GM18907 (cell line): Measurements from ENCODE around the gene PER2.
A peak's percentile ranks its signal among the peaks of the same experiment; 100 is the strongest.

ENCODE experiments used
- ATAC-seq: cut with Tn5 transposase; IDR thresholded peaks from one replicate; pipeline ENCODE4 v1.9.1; 2021; ENCODE audit warnings: mild to moderate bottlenecking, moderate library complexity; ENCODE audit not compliant: unreplicated experiment

Gene PER2

GRCh38 chr2:238269741-238270140 lies 18.7 kb downstream of the PER2 start:
- no peak for ATAC-seq

- ATAC-seq, result no peak
Observed at GRCh38 chr2:238267884-238268680, 20.3 kb downstream of the PER2 start.

- ATAC-seq, result no peak
Observed at GRCh38 chr2:238267341-238267710, 21.1 kb downstream of the PER2 start.

GRCh38 chr2:238265605-238266004 lies 22.8 kb downstream of the PER2 start:
- no peak for ATAC-seq

GRCh38 chr2:238264072-238264460 lies 24.3 kb downstream of the PER2 start:
- ATAC-seq, result no peak

- ATAC-seq, result peak; percentile 54
Observed at GRCh38 chr2:238263204-238264071, 25.0 kb downstream of the PER2 start.

GRCh38 chr2:238262496-238263122 lies 25.8 kb downstream of the PER2 start:
- no peak for ATAC-seq

GRCh38 chr2:238261718-238262375 lies 26.6 kb downstream of the PER2 start:
- ATAC-seq, result no peak

- ATAC-seq, result no peak
Observed at GRCh38 chr2:238260883-238261282, 27.5 kb downstream of the PER2 start.

GRCh38 chr2:238259061-238260020 lies 29.1 kb downstream of the PER2 start:
- no peak for ATAC-seq

GRCh38 chr2:238257786-238258700 lies 30.4 kb downstream of the PER2 start:
- no peak for ATAC-seq

GRCh38 chr2:238256594-238257104 lies 31.8 kb downstream of the PER2 start:
- no peak for ATAC-seq

- ATAC-seq, result no peak
Observed at GRCh38 chr2:238256111-238256510, 32.3 kb downstream of the PER2 start.

- no peak for ATAC-seq
Observed at GRCh38 chr2:238255636-238256035, 32.8 kb downstream of the PER2 start.

- ATAC-seq, result no peak
Observed at GRCh38 chr2:238255151-238255551, 33.3 kb downstream of the PER2 start.

- no peak for ATAC-seq
Observed at GRCh38 chr2:238254095-238254723, 34.2 kb downstream of the PER2 start.

GRCh38 chr2:238252766-238253630 lies 35.4 kb downstream of the PER2 start:
- ATAC-seq, result no peak
